Activated CD4-positive, CD25-positive, alpha-beta regulatory T cell treated with anti-CD3 and anti-CD28 coated beads, Interleukin-2, amount 50 U/mL, for 16 hours (primary cell): ENCODE measurements around the gene MXD4.

ENCODE experiments used
- DNase-seq: peaks from one replicate; pipeline ENCODE4 v3.0.0-alpha.2; 2020; ENCODE audit warnings: low read depth, low spot score

The MXD4 gene

DNA sequence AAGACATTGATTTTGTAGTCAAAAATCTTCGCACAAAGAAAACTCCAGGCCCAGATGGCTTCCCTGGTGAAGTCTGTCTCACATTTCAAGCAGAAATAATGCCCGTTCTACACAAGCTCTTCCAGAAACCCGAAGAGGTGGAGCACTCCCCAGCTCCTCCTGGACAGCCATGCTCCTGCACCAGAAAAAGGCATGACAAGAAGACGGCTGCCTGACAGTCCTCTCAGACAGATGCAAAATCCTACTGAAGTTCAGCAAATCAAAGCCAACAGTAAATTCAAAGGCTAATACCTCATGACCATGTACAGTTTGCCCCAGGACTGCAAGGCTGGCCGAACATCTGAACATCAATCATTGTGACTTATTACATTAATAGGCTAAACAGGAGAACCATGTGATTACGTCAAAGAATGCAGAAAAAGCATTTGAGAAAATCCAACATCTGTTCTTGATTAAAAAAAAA, 30.8 kb upstream of the MXD4 start:
- DNase-seq, result no peak

DNA sequence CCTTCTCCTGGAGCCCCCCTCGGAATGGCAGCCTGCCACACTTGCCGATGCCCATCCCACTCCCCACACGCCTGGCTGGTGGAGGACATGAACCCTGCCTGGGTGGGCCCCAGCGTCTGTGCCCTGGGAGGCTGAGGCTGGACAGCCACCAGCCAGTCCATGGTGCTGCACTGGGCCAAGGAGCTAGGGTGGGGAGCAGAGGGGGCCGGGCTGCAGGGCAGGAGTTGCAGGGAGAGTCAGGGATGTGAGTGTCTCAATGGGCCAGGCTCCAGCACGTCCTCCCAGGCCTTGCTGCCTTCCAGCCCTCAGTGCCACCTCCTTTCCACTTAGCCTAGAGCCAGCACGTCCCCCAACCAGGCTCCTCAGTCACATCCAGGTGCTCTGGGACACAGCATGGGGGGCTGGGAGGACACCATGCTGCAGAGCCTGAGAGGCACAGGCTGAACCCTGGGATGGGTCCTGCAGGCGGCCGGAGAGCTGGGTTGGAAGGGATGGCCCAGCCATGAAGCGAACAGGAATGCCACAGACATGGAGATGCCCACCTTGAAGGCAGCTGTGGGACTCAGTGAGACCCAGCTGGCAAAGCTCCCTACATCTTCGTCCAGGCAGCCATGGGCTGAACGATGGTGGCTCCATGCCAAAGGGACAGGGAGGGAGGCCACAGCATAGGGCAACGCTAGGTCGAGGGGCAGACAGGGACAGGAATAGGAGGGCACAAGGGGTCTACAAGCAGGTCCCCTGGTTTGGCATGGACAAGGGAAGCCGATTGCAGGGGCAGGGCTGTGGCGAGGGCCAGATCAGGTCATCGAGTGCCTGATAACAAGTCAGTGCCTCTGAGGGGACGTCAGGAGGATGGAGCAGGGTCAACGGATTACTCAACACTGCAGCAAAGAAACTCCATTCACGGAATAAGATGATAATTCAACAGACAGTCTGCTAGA, 30.1 kb upstream of the MXD4 start:
- DNase-seq, result no peak

DNA sequence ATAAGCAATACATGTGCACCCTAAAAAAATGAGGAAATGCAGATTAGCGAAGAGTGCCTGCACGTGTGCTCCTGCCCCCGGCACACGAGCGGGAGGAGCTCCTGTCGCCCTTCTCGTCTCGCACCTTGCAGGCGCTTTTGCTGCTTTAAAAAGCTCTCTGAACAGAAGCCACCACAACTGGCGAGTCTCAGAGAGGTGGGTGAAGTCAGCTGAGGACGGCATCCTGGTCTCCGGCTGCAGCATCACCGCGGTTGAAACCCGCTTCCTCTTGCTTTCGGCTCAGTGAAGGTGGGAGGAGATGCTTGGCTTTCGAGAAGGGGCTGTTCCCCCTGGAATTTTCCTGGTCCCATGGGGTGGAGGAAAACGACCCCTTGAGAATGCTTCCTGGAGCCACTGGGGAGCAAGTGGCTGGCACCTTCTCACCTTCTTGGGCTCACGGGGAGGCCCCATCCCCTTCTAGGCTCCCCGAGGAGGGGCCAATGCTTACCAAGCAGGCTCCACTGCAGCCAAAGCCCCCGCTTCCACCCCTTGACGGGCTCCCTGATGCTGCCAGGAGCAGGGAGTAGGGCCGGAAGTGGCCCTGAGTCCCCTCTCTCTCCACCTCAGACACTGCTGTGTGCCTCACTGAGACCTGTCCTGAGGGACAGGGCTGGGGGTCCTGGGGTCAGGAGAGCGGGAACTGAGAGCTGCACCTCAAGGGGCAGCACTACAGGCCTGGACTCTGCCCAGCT, 29.2 kb upstream of the MXD4 start:
- DNase-seq, result no peak

DNA sequence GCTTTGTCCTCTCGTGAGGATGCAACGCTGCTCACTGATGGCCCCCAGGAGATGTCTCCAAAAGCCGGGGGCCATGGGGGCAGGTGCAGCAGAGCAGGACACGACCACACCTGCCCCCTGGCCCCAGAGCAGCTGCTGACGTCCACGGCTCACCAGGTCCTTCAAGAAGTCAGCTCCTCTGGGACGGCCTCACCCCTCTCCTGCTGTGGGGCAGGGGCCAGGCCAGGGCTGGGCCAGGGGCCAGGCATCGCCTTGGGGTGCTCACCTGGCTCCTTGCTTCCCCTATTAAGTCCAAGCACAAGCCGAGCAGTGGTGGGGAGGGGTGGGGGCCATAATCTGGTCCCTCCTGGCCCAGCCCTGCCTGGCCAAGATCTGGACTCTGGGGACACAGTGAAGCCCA, 28.6 kb upstream of the MXD4 start:
- DNase-seq, result no peak

DNA sequence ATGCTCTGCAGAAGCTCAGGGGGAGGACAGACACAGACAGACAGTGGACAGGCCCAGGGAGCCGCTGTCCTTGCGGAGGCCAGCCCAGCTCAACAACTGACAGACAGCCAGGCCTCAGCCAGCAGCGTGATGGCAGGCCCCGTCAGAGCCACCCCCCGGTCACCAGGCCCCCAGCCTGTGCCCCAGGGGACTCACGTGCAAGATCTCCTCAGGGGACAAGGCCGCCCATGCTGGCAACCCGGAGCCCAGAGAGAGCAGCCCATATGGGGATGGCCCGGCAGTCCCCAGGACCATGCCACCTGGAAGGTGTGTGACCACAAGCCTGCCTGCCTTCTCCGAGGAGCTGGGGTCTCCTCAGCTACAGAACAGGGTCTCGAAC, 28.0 kb upstream of the MXD4 start:
- no peak for DNase-seq

DNA sequence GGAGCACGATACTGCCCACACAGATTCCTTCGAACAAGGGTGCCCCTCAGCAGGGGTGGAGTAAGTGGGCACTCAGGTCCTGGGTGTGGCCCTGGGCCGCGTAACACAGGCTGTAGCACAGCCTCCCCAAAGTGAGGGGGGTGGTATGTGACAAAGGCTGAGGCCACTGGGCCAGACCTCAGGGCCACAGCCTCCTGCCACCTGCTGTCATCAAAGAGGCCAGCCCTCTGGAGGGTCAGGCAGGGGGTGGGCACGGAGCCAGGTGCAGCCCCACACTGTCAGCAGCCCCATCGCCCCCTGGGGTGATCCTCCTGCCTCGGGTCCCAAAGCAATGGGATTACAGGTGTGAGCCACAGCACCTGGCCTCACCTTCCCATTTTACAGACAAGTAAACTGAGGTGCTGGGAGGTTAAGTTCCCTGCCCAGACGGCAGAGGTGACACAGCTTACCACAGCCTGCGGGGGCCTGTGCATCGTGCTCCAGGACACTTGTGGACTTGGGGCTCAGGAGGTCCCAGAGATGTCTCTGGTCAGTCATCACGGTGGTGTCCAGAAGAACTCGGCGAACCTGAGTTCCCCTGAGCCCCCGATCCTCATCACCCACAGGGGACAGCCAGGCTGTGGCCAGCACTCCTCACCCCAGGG, 27.5 kb upstream of the MXD4 start:
- DNase-seq, result no peak

DNA sequence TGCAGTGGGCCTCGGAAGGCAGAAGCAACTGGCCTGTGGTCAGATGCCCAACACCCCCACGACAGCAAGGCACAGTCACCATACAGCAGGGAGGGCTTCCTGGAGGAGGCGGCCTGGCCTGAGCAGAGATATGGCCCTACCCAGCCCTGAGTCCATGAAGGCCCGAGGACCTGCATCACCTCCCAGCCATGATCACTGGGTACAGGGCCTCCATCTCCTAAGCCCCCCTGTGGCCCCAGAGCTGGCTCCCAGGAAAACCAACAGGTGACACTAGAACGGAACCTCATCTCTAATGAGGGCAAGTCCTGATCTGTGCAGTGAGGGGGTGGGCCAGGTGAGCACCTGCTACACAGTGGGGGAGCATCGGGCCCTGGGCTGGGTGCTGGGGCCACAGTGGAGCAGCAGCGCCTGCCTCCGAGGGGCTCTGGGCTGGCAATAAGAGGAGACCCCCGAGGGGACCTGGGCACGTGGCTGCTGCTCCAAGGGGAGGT, 26.2 kb upstream of the MXD4 start:
- no peak for DNase-seq

DNA sequence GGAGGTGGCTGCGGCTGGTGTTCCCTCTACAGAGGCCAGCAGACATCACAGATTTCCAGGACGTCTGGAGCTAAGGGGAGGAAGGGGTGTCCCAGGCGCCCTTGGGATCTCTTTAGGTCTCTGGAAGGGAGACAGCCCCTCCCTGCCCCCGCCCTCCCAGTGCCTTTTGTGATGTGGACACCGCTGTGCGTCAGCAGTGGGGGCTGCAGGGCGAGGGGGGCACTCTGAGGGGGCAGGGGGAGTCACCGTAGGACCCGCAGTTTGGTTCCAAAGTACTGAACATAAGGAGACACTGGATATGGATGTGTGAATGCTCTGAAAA, 25.6 kb upstream of the MXD4 start:
- DNase-seq, result no peak

DNA sequence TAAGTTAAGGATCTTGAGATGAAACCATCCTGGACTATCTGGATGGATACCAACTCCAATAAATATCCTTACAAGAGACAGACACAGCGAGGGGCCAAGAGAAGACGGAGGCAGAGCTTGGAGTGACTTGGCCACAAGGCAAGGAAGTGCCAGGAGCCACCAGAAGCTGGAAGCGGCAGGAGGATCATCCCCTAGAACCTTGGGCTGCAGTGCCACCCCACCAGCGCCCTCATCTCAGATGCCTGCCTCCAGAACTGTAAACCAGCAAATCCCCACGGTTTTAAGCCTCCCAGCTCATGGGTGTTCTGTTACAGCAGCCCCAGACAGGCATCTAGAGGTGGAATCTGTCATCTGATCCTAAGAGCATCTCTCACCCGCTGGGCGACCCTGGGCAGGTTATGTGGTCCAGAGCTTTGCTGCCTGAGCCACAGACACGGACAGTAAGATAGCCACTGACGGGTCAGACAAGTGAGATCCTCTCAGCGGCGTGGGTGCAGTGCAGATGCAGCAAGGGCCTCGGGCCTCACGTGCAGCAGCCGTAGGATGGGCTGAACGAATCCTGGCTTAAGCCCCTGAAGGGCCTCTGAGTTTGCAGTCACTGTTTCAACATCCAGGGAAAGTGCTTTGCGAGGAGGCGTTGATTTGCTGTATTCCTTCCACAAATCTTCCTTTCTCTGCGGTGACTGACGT, 25.1 kb upstream of the MXD4 start:
- DNase-seq, result no peak

DNA sequence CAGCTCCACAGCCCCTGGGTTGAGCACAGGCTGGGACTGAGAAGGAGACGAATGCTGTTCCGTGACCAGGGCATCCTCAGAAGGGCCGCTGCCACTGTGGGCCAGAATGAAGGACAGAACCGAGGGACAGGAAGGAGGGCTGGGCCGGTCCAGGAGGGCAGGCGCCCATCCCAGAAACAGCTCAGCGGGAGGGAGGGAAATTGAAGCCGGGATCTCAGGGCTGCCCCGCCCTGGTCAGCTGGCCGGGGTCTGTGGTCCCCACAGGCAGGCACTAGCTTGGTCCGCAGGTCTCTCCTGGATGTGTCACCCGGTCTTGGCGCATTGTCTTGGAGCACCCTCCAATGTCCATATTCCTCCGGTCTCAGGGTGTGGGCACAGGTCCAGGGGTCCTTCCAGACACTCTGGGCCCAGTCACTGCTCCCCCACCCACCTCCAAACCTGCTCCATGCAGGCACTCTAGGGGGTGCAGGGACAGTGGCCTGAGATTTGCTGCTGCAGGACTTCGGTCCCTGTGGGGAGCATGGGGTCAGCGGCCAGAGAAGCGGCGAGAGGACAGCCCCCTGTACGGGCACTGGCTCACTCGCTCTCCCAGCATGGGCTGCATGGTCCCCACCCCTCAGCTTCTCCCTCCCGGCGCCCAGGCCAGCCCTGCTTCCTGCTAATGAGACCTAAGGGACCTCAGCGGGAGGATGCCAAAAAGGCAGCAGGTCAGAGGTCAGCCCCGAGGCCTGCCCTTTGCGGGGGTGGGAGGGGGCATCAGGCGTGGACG, 23.9 kb upstream of the MXD4 start:
- DNase-seq, result no peak

DNA sequence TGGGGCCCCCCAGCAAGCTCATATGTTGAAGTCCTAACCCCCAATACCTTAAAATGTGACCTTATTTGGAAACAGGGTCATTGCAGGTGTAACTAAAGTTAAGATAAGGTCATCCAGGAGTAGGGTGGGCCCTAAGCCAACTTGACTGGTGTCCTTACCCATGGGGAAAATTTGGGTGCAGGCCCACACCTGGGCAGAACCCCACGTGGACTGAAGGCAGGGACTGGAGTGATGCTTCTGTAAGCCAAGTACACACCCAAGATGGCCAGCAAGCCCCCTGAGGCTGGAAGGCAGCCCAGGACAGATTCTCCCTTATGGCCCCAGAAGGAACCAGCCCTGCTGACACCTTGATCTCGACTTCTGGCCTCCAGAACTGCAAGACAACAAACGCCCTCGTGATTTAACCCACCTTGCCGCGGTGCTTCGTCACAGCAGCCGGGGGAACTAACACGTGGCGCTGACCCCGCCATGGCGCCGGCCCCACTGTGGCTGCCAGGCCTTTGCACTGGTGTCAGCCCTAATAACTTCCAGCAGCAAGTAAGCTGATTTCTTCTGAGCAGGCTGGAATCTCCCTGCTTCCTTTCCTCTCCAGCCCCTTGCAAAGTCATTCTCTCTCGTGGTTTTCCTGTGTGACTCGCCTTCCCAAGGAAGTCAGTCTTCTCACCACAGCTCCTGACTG, 23.2 kb upstream of the MXD4 start:
- DNase-seq, result no peak

DNA sequence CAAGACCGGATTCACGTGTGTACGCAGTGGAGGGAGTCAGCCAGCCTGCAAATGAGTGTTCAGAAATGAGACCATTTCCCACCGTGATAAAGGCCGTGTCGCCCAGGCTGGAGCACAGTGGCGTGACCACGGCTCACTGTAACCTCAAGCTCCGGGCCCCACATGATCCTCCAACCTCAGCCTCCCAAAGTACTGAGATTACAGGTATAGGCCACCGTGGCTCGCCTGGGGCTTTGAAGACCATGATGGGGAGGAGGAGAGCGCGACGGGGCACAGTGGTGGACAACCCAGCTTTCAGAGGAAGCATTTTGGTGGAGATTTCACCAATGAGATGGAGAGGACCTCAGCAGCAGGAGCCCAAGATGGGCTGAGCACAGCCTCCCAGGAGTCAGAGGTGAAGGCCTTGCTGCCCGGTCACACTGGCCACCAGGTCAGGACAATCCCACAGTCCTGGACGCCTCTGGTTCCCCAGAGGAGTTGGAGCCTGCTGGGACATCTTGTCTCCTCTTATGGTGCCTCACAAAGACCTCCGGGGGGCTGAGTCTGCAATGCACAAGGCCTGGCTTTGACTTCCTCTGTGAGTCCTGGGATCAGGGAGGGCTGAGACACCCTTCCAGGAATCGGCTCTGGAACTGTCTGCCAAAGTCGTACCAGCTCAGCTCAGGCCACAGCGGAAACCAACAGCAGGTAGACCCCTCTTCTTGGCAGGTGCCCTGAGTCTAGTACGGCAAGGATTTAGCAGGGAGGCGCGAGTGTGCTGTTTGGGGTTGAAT, 22.4 kb upstream of the MXD4 start:
- DNase-seq, result no peak

DNA sequence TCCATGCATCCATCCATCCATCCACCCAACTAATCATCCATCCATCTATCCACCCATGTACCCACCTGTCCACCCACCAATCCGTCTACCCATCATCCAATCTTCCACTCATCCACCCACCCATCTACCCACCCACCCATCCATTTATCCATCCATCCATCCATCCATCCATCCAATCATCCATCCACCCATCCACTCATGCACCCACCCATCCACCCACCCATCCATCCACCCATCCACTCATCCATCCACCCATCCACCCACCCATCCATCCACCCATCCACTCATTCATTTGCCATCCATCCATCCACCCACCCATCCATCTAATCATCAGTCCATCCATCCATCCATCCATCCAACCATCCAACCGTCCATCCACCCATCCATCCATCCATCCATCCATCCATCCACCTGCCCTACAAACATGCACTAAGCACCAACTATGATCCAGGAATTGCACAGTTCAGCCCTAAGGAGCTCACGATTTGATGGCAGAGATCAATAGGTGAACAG, 21.3 kb upstream of the MXD4 start:
- no peak for DNase-seq

DNA sequence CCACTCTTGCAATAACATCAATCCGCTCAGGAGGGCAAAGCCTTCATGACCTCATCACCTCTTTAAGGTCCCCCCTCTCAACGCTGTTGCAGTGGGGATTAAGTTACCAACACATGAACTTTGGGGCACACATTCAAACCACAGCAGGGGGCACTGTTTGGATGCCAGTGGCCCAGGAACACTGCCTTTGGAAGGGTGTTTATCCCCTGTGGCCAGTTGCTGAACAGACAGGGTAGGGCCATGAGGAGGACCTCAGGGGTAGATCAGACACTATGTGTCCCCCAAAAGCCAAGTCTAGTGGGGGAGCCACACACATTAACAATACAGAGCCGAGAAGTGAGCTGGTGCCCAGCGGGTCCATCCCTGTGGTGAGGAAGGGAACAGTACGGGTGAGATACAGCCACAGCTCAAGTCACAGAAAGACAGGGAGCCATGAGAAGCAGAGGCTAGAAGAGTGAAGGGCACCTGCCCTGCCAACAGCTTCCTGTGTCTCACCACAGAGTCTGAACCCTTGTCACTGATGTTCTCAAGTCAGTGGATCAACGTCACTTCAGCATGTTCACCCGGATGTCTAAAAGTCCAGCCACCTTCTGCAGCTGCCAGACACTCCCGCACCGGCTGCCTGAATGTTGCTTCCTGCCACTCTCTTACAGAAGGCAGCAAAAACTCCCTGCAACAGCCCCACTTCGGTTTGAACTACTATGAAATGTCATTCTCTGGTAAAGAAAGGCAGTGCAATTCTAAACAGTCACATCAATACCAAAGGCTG, 19.9 kb upstream of the MXD4 start:
- peak; percentile 56 for DNase-seq

DNA sequence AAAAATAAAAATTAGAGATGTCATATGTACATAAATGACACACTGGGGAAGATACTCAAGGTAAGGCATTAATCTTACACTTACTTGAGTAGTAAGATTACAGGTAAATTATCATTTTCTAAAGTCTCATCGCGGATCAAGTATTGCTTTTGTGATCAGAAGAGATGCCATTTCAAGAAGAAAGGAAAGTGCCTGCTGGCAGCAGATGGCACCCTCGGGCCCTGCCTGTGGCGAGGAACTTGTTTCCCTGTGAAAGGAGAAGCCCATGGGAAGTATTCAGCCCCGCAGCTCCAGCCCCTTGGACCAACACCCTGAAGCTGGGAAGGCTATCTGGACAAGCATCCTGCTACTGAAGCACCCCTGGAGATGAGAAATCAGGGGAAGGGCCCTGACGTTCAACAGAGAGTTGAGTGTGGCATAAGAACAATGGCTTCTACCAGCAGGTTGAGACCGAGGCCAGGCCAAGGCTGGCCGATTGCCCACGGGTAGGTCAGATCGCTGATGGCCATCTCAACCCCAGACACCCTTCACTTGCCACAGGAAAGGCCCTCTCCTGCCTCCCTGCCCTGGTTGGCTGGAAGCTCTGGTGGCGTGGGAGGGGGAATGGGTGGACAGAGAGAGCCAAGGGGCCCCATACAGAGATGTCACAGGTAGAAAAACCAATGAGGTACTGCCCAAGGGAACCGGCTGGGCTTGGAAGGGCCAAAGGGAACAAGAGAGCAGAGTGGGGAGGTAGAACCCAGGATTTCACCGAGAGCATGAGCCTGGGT, 18.8 kb upstream of the MXD4 start:
- DNase-seq, result no peak

DNA sequence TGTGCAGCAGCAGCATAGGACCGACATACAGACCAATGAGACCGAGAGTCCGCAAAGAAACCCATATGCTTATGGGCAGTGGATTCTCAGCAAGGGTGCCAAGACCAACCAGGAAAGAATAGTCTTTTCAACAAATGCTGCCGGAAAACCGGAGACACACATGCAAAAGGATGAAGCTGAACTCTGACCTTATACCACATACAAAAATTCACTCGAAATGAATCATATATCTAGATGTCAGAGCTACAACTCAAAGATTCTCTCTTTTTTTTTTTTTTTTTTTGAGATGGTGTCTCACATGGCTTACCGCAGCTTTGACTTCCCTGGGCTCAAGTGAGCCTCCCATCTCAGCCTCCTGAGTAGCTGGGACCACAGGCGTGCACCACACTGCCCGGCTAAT, 16.0 kb upstream of the MXD4 start:
- DNase-seq, result no peak

DNA sequence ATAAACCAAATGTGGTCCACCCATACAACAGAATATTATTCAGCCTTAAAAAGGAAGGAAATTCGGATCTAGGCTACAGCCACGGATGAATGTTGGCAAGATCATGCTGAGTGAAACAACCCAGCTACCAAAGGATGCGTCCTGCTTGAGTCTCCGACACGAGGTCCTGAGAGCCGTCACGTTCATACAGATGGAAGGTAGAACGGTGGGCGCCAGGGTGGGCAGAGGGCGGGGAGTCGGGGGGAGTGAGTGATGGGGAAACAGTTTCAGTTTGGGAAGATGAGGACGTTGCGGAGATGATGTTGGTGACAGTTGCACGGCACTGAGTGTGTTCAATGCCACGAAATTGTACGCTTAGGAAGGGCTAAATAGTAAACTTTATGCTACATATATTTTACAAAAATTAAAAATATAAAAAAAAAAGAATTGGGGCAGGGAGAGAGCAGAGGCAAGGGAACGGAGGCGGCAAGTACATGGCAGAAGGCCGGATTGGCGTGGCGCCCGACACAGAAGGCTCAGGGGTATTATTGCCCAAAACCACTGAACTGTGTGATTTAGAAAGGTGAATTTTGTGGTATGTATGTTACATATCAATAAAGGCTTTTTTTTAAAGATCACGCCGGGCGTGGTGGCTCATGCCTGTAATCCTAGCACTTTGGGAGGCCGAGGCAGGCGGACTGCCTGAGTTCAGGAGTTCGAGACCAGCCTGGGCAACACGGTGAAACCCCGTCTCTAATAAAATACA, 14.8 kb upstream of the MXD4 start:
- DNase-seq, result no peak
